ENCODE measurements around the gene SLC49A3.

The SLC49A3 gene

DNA sequence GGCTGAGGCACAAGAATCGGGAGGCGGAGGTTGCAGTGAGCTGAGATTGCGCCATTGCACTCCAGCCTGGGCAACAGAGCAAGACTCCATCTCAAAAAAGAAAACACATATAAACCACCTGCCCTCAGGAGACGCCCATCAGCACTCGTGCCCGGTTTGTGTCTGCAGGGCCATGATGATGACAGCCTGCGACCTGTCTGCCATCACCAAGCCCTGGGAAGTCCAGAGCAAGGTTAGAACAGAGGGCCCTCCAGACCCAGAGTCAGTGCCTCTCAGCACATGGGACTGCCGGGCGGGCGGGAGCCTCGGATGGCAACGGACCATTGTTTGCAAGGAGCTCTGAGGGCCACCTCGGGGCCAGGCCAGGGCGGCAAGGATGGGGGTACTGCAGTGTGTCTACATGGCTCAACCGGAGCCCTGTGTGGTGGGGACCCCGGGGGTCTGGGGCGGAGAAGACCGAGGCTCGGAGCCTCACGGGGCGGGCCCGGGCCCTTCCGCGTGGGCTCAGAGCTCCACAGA, 24.2 kb downstream of the SLC49A3 start:
- Histone ChIP-seq H3K36me3 (ENCODE audit: control insufficient read depth, insufficient read depth, low read length) (no peaks in the 10 kb centered on the region), H2AFZ (no peak overlapping the region), H3K9ac (no peak overlapping the region), H3K79me2 (no peaks in the 10 kb centered on the region), H3K27me3 (ENCODE audit: control insufficient read depth, insufficient read depth, low read length) (no peaks in the 10 kb centered on the region), H3K4me2 (ENCODE audit: low read length) (peak overlapping the region; percentile 70), H3K9me3 (ENCODE audit: control insufficient read depth, low read length) (no peaks in the 10 kb centered on the region), H3K4me3 (ENCODE audit: low read depth, low read length) (peak overlapping the region; percentile 67), H3K4me1 (no peaks in the 10 kb centered on the region), H3K27ac (no peak overlapping the region)
- TF ChIP-seq, protein P1, sequence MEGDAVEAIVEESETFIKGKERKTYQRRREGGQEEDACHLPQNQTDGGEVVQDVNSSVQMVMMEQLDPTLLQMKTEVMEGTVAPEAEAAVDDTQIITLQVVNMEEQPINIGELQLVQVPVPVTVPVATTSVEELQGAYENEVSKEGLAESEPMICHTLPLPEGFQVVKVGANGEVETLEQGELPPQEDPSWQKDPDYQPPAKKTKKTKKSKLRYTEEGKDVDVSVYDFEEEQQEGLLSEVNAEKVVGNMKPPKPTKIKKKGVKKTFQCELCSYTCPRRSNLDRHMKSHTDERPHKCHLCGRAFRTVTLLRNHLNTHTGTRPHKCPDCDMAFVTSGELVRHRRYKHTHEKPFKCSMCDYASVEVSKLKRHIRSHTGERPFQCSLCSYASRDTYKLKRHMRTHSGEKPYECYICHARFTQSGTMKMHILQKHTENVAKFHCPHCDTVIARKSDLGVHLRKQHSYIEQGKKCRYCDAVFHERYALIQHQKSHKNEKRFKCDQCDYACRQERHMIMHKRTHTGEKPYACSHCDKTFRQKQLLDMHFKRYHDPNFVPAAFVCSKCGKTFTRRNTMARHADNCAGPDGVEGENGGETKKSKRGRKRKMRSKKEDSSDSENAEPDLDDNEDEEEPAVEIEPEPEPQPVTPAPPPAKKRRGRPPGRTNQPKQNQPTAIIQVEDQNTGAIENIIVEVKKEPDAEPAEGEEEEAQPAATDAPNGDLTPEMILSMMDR (IDR thresholded peaks at IDR 0.05) = no peak

DNA sequence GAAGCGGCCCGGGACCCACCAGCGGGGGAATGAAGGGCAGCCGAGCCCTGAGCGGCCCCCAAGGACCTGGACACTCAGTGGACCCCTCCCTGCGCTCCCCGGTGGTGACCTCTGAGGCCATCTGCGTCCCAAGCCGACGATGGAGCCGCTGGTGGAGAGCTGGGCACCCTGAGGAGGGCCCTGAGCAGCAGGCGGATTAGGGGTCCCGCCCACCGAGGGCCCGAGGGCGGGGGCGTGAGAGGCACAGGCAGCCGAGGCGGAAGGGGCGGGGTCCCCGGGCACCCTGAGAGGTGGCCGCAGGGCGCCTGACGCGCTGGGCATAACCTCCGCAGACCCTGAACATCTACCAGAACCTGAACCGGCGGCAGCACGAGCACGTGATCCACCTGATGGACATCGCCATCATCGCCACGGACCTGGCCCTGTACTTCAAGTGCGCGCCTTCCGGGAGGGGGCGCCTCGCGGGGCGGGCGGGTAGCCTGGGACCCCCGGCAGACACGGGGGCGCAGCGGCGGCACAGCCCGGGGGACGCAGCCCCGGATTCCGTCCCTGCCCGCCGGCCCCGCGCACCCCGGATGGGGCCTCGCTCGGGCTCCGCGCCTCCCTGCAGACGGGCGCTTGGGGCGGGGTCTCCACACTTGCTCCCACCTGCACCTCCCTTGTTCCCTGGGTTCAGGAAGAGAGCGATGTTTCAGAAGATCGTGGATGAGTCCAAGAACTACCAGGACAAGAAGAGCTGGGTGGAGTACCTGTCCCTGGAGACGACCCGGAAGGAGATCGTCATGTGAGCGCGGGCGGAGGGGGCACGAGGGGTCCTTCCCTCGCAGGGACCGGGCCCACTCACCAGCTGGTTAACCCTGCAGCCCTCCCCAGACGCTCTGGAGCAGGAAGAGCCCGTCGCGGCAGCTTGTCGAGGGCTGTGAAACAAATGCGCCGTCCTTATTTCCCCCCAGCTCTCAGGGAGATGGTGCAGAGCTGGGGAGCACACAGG, 25.2 kb downstream of the SLC49A3 start:
- Histone ChIP-seq H3K79me2 (no peaks in the 10 kb centered on the region), H2AFZ (peak overlapping the region; percentile 72), H3K27ac (no peak overlapping the region), H3K4me3 (ENCODE audit: low read depth, low read length) (peak overlapping the region; percentile 67), H3K9ac (no peak overlapping the region), H3K4me2 (ENCODE audit: low read length) (peak overlapping the region; percentile 70), H3K4me1 (no peaks in the 10 kb centered on the region), H3K9me3 (ENCODE audit: control insufficient read depth, low read length) (no peaks in the 10 kb centered on the region), H3K27me3 (ENCODE audit: control insufficient read depth, insufficient read depth, low read length) (no peaks in the 10 kb centered on the region), H3K36me3 (ENCODE audit: control insufficient read depth, insufficient read depth, low read length) (no peaks in the 10 kb centered on the region)
- TF ChIP-seq, protein P1 (IDR thresholded peaks at IDR 0.05) = no peak

DNA sequence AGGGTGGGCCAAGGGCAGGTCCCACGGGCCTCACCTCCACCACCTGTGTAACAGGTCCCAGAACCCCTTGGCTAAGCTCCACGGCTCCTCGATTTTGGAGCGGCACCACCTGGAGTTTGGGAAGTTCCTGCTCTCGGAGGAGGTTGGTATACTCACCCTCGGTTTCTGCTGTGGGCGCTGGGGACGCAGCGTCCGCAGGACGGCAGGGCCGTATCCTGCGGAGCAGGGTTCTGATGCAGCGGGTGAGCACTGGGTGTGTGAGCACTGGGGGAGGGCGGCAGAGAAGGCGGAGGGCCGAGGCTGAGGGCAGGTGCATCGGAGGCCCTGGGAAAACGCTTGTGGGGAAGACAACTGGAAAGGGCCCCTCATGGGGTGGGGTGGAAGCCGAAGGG, 25.9 kb downstream of the SLC49A3 start:
- H3K27me3 ChIP-seq (ENCODE audit: control insufficient read depth, insufficient read depth, low read length) = no peaks in the 10 kb centered on the region
- peak overlapping the region; percentile 72 for H2AFZ ChIP-seq
- no peaks in the 10 kb centered on the region for H3K9me3 ChIP-seq (ENCODE audit: control insufficient read depth, low read length)
- no peaks in the 10 kb centered on the region for H3K4me1 ChIP-seq
- no peaks in the 10 kb centered on the region for H3K36me3 ChIP-seq (ENCODE audit: control insufficient read depth, insufficient read depth, low read length)
- no peak overlapping the region for H3K9ac ChIP-seq
- no peak overlapping the region for H3K27ac ChIP-seq
- H3K79me2 ChIP-seq = no peaks in the 10 kb centered on the region
- H3K4me3 ChIP-seq (ENCODE audit: low read depth, low read length) = peak overlapping the region; percentile 67
- H3K4me2 ChIP-seq (ENCODE audit: low read length) = peak overlapping the region; percentile 70
- TF ChIP-seq, protein P1 (IDR thresholded peaks at IDR 0.05) = no peak

DNA sequence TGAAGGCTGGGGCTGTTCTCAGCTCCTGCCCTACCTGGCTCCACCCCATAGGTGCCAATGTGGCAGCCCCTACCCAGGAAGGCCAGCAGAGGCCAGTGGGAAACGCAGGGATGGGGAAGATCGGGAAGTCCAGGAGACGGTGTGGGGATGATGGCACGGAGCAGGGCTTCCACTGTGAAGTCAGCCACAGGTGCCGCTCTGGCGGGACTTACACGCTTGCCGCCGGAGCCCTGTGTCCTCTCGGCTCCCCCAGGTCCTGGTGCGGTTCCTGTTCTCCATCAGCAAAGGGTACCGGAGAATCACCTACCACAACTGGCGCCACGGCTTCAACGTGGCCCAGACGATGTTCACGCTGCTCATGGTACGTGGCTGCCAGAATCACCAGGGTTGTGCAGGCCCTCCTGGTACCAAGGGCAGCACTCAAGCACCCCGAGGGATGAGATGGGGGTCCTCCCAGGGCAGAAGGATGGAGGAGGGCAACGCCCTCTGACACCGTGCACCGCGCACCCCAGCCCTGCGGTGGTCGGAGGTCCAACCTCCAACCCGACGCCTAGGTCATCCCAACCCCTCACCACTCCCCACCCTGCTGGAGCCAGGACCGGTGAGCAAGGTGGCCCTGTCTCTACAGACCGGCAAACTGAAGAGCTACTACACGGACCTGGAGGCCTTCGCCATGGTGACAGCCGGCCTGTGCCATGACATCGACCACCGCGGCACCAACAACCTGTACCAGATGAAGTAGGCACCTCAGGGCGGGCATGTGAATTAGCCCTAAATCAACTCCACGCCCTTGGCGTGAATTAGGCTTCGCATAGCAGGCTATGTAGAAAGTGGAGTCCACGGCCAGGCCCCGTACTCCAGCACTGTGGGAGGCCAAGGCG, 26.8 kb downstream of the SLC49A3 start:
- Histone ChIP-seq H3K4me3 (ENCODE audit: low read depth, low read length) (no peak overlapping the region), H3K27me3 (ENCODE audit: control insufficient read depth, insufficient read depth, low read length) (no peaks in the 10 kb centered on the region), H3K9ac (no peak overlapping the region), H3K4me1 (no peaks in the 10 kb centered on the region), H2AFZ (no peak overlapping the region), H3K4me2 (ENCODE audit: low read length) (no peak overlapping the region), H3K79me2 (no peaks in the 10 kb centered on the region), H3K9me3 (ENCODE audit: control insufficient read depth, low read length) (no peaks in the 10 kb centered on the region), H3K36me3 (ENCODE audit: control insufficient read depth, insufficient read depth, low read length) (no peaks in the 10 kb centered on the region), H3K27ac (no peak overlapping the region)
- TF ChIP-seq, protein P1 (IDR thresholded peaks at IDR 0.05) = no peak
